GM21367 (cell line): Measurements from ENCODE around the gene BIN1.
A peak's percentile ranks its signal among the peaks of the same experiment; 100 is the strongest.

Source experiments
- ATAC-seq: cut with Tn5 transposase; IDR thresholded peaks from one replicate; pipeline ENCODE4 v1.9.1; 2021; ENCODE audit not compliant: unreplicated experiment

The BIN1 gene

DNA sequence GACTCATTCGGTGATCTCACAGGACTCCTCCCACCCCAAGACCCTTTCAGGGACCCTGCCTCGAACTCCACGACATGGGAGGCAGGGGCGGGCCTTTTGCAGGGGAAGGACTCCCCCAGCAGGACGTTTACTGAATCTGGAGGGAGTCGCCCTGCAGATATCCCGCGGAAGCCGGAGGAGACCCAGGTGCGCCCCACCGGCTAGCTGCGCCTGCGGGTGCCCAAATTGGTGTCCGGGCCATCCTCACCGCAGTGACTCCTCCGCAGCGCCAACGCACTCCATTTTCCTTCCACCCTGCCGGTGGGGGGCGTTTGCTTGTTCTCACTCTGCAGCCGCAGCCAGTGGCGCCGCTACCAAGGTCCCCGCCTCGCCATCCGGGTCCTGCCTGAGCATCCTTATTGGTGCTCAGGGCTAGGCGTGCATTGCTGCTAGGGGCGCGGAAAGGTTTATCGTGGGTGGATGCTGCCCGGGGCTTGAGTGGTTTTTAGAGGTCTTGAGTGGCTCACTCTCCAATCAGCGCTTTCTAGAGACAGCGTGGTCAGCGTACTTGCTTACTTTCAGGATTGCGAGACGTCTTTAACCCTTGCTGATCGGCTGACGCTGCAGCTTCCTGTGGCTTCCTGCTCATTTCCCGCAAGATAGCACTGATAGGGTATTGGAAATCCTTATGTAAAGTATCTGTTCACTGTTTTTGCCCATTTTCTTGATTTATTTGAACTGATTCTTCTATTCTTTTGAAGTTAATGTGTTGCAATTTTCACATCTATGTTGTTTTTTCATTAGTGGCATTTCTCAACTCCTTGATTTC, 81.4 kb downstream of the BIN1 start:
- peak; percentile 95 for ATAC-seq

DNA sequence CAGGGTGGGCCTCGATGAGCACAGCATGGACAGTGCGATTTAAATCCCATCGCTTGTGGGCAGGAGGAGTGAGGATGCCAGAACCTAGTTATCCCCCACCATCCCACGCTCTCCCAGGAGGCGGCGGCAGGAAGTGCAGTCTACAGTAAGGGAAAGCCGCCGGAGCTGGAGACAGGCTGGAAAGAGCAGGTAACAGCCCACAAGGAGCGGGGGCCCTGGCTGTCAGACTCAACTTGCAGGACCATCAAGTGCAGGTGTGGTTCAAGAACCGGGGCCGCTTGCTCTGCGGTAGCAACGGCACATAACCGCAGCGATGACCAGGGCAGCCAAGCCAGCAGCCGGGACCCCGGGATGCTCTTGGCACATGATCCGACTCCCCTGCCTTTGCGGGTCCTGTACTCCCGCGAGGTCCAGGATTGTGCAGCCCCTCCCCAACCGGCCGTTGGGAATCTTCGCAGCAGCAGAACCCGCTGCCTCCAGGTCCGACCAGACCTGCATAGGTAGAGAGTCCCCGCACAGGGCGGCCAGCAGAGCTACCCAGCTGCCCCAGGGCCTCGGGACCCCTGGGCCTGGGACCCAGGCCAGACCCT, 82.1 kb downstream of the BIN1 start:
- no peak for ATAC-seq

DNA sequence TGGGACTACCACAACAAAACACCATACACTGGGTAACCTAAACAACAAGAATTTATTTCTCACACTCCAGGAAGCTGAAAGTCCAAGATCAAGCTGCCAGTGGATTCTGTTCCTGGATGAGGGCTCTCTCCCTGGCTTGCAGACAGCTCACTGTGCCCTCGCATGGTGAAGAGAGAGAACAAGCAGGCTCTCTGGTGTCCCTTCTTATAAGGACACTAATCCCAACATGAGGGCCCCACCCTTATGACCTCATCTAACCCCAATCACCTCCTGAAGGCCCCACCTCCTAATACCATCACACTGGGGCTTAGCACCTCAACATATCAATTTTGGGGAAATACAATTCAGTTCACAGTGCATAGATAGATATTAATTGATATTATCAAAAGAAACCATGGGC, 83.5 kb downstream of the BIN1 start:
- no peak for ATAC-seq

DNA sequence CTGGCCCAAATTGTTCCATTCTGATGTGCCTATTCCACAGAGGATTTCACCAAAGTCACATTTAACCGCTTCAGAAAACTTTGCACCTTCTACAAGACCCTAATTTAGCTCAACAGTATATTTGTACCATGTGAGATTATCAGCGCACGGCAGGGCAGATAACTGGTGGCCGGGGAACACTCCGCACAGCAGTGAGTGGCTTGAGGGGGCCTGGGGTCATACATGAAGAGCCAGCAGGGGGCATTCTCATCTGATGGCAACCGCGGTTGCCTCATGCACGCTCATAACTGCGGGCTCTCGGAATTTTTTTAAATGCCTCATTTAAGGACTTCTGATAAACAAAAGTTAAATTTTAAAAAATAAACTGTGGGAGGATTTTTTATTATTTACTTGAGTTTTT, 84.1 kb downstream of the BIN1 start:
- no peak for ATAC-seq

DNA sequence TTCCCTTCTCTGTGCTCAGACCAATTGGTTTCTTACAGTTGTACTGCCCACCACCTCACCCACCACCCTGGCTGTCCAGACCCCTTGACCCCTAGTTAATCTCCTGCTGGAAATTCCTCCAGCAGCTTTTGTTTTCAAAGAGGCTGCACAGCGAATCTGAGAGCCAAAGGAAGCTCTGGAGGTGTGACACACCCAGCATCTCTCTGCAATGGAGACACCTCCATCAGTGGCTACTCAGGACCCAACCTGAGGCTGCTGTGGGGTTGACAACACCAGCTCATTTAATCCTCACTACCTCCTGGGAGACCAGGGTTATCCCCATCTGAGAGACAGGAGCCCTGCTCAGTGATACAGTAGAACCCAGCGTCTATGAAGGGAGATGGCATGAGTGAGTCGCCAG, 86.4 kb downstream of the BIN1 start:
- ATAC-seq, result no peak

DNA sequence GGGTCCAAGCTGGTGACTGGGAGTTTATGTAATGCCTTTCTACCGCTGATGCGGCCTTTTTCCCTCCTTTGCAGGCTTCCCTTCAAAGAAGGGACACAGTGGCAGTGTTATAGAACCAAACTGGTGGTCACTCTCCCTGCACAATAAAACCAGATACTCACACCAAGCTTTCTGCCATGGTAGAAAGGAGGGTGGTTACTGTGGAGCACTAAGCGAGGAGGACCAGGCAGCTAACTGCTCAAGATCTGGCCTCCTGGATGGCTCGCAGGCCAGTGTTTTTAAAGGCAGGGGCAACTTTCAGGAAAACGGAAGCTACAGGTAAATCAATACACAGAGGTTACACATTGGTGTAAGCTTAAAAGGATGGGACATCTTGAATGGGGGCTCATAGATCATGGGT, 89.4 kb downstream of the BIN1 start:
- no peak for ATAC-seq

DNA sequence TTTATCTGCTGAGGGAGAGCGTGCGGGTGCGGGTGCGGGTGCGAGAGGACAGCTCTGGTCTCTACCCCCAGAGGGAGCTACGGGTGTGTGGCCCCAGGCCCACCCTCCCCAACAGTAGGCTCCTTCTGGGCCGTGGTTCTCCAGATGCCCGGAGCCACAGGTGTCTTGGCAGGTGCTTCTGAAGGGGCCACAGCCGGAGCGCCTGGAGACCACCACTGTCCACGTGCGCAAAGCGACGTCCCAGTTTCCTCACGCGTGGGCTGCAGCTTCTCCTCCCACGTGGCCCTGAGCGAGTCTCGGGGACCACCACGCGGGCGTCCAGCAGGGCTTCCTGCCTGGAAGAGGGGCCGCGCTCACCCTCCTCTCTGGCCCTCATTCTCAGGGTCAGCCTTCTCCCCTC, 90.6 kb downstream of the BIN1 start:
- no peak for ATAC-seq

DNA sequence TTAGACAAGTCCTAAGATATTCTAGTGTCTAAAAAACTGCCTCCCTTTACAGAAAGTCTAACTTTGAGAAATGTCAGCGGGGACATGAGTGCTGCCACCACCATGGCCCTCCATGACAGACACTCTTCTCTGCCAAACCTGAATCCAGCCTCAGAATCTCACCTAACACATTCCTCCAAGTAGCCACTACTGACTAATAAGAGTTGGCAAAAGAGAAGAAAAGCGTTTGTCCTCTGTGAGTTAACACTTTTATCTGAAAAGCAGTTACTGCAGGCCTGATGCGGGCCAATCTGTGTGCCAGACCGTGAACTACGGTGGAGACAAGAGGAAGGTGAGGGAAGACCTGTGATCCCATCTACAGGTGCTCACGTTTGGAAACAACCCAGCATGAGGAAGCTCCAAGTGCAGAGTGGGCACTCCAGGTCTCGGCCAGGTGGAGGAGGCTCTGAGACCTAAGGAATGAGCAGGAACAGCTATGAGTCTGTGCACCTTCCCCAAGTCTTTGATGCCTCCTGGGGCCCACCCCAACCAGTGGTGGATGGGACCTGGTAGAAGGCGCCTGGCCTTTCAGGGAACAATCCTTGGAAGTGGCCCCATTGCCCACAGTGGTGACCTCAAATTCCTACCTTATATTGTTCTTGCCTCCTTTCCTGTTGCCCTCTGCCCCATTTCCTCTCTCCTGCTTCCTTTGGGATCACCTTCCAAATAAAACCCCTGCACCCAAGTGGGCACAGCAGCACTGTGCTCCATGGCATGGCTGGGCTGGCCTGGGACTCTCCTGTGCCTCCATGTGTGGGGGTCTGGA, 91.6 kb downstream of the BIN1 start:
- no peak for ATAC-seq

DNA sequence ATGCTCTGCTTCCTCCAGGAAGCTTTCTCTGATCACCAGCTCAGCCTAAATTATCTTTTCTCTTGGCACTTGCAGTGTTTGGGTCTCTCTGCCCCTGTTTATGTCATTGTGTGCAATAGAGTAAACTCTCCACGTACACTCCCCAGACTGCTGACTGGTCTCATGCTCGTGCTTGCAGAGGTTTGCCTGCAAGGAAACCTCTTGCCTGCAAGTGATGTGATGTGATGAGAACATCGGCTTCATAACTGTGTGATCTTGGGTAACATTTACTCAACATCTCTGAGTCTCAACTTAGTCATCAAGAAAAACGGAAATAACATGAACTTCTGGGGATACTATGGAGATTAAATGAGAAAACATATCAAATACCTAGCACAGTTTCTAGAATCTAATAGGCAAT, 92.3 kb downstream of the BIN1 start:
- ATAC-seq, result no peak

DNA sequence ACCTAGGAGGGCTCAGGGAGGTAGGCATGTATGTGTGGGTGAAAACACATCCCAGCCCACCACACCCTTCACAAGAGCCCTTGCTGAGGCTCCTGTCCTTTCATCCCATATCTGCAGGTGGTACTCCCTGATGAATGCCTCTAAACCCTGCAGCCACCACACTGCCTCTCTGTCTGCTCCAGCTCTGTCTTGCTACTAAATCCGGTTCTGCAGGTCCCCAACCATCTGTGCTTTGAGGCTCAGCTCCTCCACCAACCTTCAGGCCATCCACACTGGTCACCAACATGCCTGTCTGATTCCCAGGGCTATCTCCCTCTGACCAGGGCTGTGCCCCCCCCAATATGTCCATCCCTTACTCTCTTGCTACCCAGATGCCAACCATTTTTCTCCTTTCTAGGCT, 92.7 kb downstream of the BIN1 start:
- no peak for ATAC-seq

DNA sequence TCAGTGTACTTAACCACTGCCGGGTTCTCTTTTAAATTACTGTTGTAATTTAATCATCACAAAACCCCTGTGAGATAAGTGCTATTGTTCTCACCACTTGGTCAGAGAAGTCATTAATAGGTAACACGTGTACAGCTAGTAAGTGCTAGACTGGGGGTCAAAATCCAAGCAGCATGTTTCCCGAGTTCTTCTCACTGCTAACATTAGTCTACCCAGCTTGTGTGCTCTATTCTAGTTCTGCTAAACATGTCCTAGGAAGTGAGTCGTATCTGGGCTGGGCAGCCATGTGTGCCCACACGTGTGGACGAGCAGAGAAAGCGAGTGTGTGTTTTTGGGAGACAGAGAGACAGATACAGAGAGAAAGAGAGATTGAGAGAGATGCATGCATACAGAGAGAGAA, 94.1 kb downstream of the BIN1 start:
- ATAC-seq, result no peak

DNA sequence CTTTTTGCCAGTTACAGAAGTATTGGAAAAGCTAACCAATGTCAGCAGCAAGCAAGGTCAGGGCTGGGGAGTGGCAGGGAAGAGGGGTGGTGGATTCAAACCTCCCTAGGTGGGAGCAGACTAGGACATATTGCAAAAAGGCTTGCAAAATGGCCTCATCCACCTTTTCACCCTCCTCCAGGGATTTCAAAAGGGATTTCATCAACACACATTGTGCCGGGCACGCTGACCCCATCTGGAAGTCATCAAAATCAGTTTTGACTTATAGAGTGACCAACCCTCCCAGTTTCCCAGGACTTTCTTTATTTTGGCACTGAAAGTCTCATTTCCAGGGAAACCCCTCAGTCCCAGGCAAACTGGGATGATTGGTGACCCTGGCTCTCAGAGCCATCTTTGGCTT, 94.7 kb downstream of the BIN1 start:
- ATAC-seq, result no peak

DNA sequence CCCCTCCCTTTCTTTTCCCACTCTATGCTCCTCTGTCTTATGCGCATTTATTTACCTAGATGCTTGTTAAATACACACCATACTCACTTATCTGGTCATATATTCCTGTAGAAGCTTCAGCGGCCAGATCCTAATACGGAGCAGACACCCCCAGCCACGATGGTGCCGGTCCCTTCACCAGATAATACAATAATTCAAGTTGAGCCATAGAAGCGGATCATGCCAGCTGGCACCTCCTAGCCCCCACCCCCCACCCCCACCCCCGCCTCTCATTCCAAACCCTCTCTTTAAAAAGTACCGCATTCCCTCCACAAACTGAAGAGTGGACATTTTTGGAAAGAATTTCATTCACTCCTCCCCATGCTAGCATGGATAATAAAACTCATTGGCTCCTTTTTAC, 95.2 kb downstream of the BIN1 start:
- no peak for ATAC-seq

DNA sequence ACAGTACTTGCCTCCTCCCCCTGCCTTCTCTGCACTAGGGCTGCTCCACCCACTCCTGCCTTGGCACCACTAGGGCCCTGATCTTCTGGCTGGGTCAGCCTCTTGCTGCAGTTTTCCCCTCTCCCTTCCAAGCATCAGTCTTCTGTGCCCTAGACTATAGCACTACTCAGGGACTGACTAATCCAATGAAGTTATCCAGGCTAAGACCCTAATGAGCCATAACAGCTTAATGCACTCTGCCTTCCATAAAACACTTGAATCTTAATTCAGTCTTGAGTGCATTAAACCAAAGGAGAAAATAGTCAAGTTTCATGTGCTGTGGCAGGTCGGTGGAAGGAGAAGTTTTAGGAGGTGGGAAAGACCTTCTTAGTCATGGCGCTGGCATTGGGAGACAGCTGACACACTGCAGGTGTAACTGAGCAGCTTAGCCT, 95.7 kb downstream of the BIN1 start:
- ATAC-seq, result no peak

DNA sequence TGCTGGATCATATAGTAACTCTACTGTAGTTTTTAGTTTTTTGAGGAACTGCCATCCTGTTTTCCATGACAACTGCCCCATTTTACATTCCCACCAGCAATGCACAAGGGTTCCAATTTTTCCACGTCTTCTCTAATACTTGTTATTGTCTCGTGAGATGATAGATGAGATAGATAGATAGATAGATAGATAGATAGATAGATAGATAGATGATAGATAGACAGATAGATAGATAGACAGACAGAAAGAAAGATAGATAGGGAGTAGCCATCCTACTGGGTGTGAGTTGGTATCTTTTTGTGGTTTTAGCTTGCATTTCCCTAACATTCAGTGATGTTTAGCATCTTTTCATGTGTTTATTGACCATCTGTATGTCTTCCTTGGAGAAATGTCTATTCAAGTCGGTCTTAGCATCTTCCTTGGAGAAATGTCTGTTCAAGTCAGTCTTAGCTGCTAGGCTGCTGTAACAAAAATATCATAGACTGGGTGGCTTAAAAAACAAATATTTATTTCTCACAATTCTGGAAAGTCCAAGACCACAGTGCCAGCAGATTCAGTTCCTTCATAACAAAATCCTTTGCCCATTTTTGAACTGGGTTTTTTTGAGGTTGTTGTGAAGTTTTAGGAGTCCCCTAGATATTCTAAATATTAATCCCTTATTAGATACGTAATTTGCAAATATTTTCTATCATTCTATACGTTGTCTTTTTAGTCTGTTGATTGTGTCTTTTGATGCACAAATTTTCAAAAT, 98.5 kb downstream of the BIN1 start:
- ATAC-seq, result no peak

DNA sequence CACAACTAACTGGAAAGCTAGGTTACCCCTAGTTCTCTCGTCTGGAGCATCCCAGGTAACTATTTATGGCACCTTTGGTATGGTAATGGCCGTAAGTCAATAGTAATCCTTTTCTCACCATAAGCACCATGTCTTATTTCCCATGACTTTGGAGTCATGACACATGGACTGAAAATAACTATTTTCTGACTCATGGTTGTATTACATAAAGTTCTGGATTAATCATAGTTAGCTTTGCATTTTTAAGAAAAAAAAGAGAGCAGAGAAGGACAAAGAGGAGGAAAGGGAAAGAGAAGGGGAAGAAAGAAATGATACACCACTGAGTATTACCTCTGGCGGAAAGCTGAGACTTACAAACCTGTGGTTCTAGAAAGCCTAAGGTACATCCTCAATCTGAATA, 99.3 kb downstream of the BIN1 start:
- no peak for ATAC-seq

DNA sequence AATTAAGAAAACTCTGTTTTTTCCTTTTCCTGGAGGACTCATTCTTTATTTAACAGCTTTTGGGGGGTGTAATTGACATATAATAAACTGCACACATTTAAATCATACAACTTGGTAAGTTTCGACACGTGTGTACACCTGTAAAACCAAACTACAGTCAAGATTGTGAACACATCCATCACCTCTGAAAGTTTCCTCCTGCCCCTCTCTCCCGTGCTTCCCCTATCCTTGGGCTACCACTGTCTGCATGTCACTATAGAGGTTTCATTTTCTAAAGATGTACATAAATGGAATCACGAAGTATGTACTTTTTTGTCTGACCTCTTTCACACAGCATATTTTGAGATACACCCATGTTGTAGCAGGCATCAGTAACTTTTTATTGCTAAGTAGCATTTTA, 100.0 kb downstream of the BIN1 start:
- no peak for ATAC-seq

DNA sequence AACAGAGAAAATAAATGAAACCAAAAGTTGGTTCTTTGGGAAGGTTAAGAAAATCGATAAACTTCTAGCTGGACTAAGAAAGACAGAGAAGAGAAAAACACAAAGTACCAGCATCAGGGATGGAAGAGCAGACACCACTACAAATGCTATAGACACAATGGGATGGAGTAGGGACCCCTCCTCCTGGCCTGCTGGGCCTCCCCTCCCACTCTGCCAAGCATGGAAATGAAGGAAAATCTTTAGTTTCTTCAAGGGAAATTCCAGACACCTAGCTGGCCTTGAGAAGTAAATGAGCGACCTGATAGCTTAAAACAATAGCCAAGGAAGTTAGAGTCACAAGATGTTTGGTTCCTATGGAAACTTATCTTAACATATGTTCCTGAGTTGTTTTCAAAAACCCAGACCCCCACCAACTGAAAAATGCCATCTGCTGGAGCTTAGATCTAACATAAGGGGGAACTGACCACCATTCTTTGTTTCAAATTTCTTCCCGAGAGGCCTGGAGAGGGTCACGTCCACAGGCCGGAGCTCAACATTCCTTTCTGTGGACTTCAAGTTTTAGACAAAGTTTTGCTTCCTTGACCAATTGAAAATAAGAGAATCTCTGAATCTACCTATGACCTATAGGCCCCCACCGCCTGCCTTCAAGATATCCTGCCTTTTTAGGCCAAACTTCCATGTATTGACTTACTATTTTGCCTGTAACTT, 101.9 kb downstream of the BIN1 start:
- no peak for ATAC-seq

DNA sequence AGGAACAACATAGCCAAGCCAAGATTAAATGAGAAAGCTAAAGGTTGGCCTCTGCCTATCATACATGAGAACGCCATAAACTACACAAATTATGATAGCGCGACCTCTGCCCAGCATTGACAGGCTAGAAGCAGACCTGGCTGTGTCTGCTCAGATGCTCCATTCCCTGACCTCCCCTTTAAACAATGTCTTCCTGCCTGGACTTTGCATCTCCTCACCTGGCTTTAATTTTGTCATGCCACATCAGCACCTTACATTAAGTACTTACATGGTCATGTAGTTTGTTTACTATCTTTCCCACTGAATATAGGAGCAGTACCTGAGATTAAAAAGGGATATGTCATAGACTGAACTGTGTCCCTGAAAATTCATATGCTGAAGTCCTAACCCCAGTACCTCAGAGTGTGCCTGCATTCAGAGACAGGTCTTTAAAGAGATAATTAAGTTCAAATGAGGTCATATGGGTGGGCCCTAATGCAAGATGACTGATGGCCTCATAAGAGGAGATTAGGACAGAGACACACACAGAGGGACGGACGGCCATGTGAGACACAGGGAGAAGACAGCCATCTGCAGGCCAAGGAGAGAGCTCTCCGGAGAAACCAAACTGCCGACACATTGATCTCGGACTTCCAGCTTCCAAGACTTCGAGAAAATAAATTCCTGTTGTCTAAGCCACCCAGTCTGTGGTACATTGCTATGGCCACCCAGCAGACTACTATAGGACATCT, 103.7 kb downstream of the BIN1 start:
- no peak for ATAC-seq

DNA sequence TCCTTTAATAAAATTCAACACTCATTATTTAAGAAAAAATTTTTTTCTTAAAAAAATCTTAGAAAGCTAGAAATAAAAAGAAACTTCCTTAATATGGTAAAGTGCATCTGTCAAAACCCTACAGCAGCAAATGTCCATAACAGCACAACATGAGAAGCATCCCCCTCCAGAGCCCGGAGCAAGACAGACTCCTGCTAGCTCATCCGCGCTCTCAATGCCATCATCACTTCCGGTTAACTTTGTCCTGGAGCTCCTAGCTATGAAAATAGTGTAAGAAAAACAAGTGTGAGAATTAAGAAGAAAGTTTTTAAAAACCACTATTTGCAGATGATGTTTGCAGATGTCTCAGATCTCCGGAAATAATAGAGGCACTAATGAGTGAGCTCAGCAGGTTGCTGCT, 105.2 kb downstream of the BIN1 start:
- no peak for ATAC-seq
